Measurements from ENCODE around the gene HSPG2. TPM values are rescaled to one million over a fixed set of nuclear protein-coding genes. Genes with fewer than 3 reads are reported as not detected.

The HSPG2 gene
- total and polyA plus RNA-seq, 2 experiments from 2014 or later = 72.4 to 81.2 TPM

GRCh38 chr1:21955058-21955457, 17.9 kb upstream of the HSPG2 start:
- no peaks in the 10 kb centered on the region for H3K36me3 ChIP-seq (replicated peaks; ENCODE audit: insufficient read depth, low read depth)
- no peak overlapping the region for H2AFZ ChIP-seq
- TF ChIP-seq EZH2 (IDR thresholded peaks at IDR 0.05; ENCODE audit: borderline replicate concordance) = no peak
- no peak for TF ChIP-seq EZH2phosphoT487 (IDR thresholded peaks at IDR 0.05; ENCODE audit: low read depth, severe bottlenecking, unreplicated experiment)
- no peak for TF ChIP-seq CTCF (IDR thresholded peaks at IDR 0.05; ENCODE audit: poor library complexity)
- H4K20me1 ChIP-seq (ENCODE audit: insufficient read depth, poor library complexity, severe bottlenecking) = no peaks in the 10 kb centered on the region
- no peaks in the 10 kb centered on the region for H3K79me2 ChIP-seq
- no peaks in the 10 kb centered on the region for H3K9me3 ChIP-seq (ENCODE audit: low read depth)
- no peaks in the 10 kb centered on the region for H3K27me3 ChIP-seq
- no peak overlapping the region for H3K4me3 ChIP-seq
- H3K4me1 ChIP-seq (ENCODE audit: insufficient read depth) = peaks cover 11% of the 10 kb centered on the region
- DNase-seq (ENCODE audit: low spot score) = no peak
- no peak overlapping the region for H3K27ac ChIP-seq
- H3K9me2 ChIP-seq (replicated peaks; ENCODE audit: insufficient read depth) = no peaks in the 10 kb centered on the region
- no peak overlapping the region for H3K4me2 ChIP-seq
- 82% methylated on average over 14 of the region's 16 CpGs for WGBS (ENCODE audit: low lambda C conversion rate, missing lambda C conversion rate)

- no peak overlapping the region for H3K4me2 ChIP-seq
- H3K27me3 ChIP-seq = no peaks in the 10 kb centered on the region
- H2AFZ ChIP-seq = no peak overlapping the region
- TF ChIP-seq CTCF (IDR thresholded peaks at IDR 0.05; ENCODE audit: poor library complexity) (no peak), EZH2phosphoT487 (IDR thresholded peaks at IDR 0.05; ENCODE audit: low read depth, severe bottlenecking, unreplicated experiment) (no peak), EZH2 (IDR thresholded peaks at IDR 0.05; ENCODE audit: borderline replicate concordance) (no peak)
- no peaks in the 10 kb centered on the region for H4K20me1 ChIP-seq (ENCODE audit: insufficient read depth, poor library complexity, severe bottlenecking)
- no peak for DNase-seq (ENCODE audit: low spot score)
- peaks cover 11% of the 10 kb centered on the region for H3K4me1 ChIP-seq (ENCODE audit: insufficient read depth)
- WGBS (ENCODE audit: low lambda C conversion rate, missing lambda C conversion rate) = 83% methylated on average over 6 of the region's 6 CpGs
- no peak overlapping the region for H3K27ac ChIP-seq
- no peaks in the 10 kb centered on the region for H3K36me3 ChIP-seq (replicated peaks; ENCODE audit: insufficient read depth, low read depth)
- no peaks in the 10 kb centered on the region for H3K79me2 ChIP-seq
- H3K9me3 ChIP-seq (ENCODE audit: low read depth) = no peaks in the 10 kb centered on the region
- no peak overlapping the region for H3K4me3 ChIP-seq
- no peaks in the 10 kb centered on the region for H3K9me2 ChIP-seq (replicated peaks; ENCODE audit: insufficient read depth)
Measured at GRCh38 chr1:21952786-21953520, 15.8 kb upstream of the HSPG2 start.

- H3K36me3 ChIP-seq (replicated peaks; ENCODE audit: insufficient read depth, low read depth) = no peaks in the 10 kb centered on the region
- no peaks in the 10 kb centered on the region for H3K9me2 ChIP-seq (replicated peaks; ENCODE audit: insufficient read depth)
- no peaks in the 10 kb centered on the region for H3K79me2 ChIP-seq
- 86% methylated on average over 12 of the region's 12 CpGs for WGBS (ENCODE audit: low lambda C conversion rate, missing lambda C conversion rate)
- TF ChIP-seq EZH2phosphoT487 (IDR thresholded peaks at IDR 0.05; ENCODE audit: low read depth, severe bottlenecking, unreplicated experiment) (no peak), EZH2 (IDR thresholded peaks at IDR 0.05; ENCODE audit: borderline replicate concordance) (no peak), CTCF (IDR thresholded peaks at IDR 0.05; ENCODE audit: poor library complexity) (no peak)
- H3K9me3 ChIP-seq (ENCODE audit: low read depth) = no peaks in the 10 kb centered on the region
- no peak overlapping the region for H3K4me2 ChIP-seq
- peaks cover under 1% of the 10 kb centered on the region for H3K4me1 ChIP-seq (ENCODE audit: insufficient read depth)
- DNase-seq (ENCODE audit: low spot score) = no peak
- H3K27me3 ChIP-seq = no peaks in the 10 kb centered on the region
- no peak overlapping the region for H3K27ac ChIP-seq
- H2AFZ ChIP-seq = no peak overlapping the region
- H3K4me3 ChIP-seq = no peak overlapping the region
- no peaks in the 10 kb centered on the region for H4K20me1 ChIP-seq (ENCODE audit: insufficient read depth, poor library complexity, severe bottlenecking)
Measured at GRCh38 chr1:21951226-21951870, 14.2 kb upstream of the HSPG2 start.
